Prostate gland (tissue), 2 donors: ENCODE measurements around the gene CDK16. TPM values are rescaled to one million over a fixed set of nuclear protein-coding genes. Genes with fewer than 3 reads are reported as not detected.
A peak's percentile ranks its signal among the peaks of the same experiment; 100 is the strongest.

Source experiments
- DNase-seq: peaks from one replicate; pipeline ENCODE4 v3.0.0-alpha.2; 2019; ENCODE audit warnings: low spot score
- H3K27ac ChIP-seq, 2 donors: fragments of 200-600 bp; sonication (generic); 2 replicates each; pipeline ENCODE4 v1.5.1; 2017 to 2019
- H3K27me3 ChIP-seq: fragments of 200-600 bp; sonication (generic); replicated peaks from 2 replicates; pipeline ENCODE4 v1.5.1; 2019; ENCODE audit not compliant: insufficient read depth
- H3K36me3 ChIP-seq, 2 donors: fragments of 200-600 bp; sonication (generic); 1 replicate in 1 of 2; 2 replicates in 1 of 2; pipeline versions ENCODE4 v1.5.1 to v1.8.1; 2017 to 2019
- H3K4me1 ChIP-seq: fragments of 200-600 bp; sonication (generic); replicated peaks from 2 replicates; pipeline ENCODE4 v1.5.1; 2019
- H3K4me3 ChIP-seq, 2 donors: fragments of 200-600 bp; sonication (generic); 2 replicates each; pipeline ENCODE4 v1.5.1; 2017 to 2019
- H3K9me3 ChIP-seq: fragments of 200-600 bp; sonication (generic); 2 replicates; pipeline ENCODE4 v1.5.1; 2017
- POLR2A ChIP-seq: fragments of 450-650 bp; IDR thresholded peaks from one replicate; pipeline ENCODE4 v1.6.1; 2016; ENCODE audit warnings: antibody characterized with exemption, mild to moderate bottlenecking
- POLR2AphosphoS5 ChIP-seq: sonication (generic); formaldehyde crosslinking; IDR thresholded peaks from one replicate; pipeline ENCODE4 v1.6.1; 2017; ENCODE audit warnings: antibody characterized with exemption
- WGBS: methylation state at CpG from one replicate; pipeline ENCODE4 v1.1.5; 2018; 5-methylcytosine and 5-hydroxymethylcytosine counted together
- intact Hi-C: fragments of 100-400 bp; cut with DNase I; formaldehyde crosslinking; loops from one replicate; pipeline ENCODE4 v1.14.2; 2022
- total RNA-seq, 2 donors: library from RNA; depleted of rRNA; stranded (reverse); fragments of >200 nt; gene quantifications; one replicate each; pipeline ENCODE4 v1.1.0, GENCODE V29; 2016
- TF ChIP-seq, protein P1 (sequence below), 4 experiments: fragments of 200-600 bp in 2 of 4; fragments of 450-650 bp in 2 of 4; sonication (generic) in 2 of 4; IDR thresholded peaks; 1 replicate in 3 of 4; 2 replicates in 1 of 4; pipeline ENCODE4 v1.5.1; 2016 to 2019; ENCODE audit warnings: antibody characterized with exemption in 4 of 4, mild to moderate bottlenecking in 2 of 4, moderate library complexity in 2 of 4

The CDK16 gene
- total RNA-seq, 2 donors from 2014 or later, result 63.5 to 173 TPM

DNA sequence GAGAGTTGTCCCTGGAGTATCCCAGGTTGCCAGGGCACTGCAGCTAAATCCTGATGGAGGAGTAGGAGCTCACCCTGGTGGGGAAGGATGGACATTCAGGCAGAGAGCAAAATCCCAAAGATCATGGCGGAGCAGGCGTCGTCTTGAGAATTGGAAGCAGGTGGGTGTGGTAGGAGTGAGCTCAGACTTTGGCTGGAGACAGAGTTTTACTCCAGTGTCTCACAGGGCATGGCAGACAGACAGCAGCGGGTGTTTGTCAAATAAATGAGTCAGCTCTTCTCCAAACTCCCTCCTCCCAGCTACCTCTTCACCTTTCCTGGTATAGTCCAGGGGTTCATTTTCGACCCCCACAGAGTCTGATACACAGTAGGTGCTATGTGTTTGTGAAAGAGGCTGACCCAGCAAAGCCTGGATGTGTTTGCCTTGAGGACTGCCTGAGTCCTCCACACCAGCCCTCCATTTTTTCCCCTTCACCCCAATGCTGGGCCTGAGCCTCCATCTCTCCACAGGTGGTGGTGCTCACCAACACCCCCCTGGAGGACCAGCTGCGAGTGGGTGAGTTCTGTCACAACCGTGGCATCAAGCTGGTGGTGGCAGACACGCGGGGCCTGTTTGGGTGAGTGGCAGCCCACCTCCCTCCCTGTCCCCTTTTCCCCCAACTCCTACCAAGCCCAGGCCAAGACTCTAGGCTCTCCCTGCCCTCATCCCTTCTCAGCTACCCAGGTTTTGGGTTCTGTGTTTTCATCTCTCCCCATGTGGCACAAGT, 17.9 kb upstream of the CDK16 start:
- H3K4me1 ChIP-seq, result no peaks in the 10 kb centered on the region
- peak; percentile 56 for DNase-seq
- H3K4me3 ChIP-seq, result no peak overlapping the region
- peak overlapping the region; percentile 68 to 70 for H3K27ac ChIP-seq
- intact Hi-C loops, result no loop called here
- peaks cover 0 to 12% of the 10 kb centered on the region in 2 donors for H3K36me3 ChIP-seq
- no peaks in the 10 kb centered on the region for H3K9me3 ChIP-seq
- no peaks in the 10 kb centered on the region for H3K27me3 ChIP-seq
- WGBS, result 61% methylated on average over 9 of the region's 9 CpGs
- TF ChIP-seq POLR2AphosphoS5 (peak; percentile 56), POLR2A (peak; percentile 18)
- TF ChIP-seq, protein P1, sequence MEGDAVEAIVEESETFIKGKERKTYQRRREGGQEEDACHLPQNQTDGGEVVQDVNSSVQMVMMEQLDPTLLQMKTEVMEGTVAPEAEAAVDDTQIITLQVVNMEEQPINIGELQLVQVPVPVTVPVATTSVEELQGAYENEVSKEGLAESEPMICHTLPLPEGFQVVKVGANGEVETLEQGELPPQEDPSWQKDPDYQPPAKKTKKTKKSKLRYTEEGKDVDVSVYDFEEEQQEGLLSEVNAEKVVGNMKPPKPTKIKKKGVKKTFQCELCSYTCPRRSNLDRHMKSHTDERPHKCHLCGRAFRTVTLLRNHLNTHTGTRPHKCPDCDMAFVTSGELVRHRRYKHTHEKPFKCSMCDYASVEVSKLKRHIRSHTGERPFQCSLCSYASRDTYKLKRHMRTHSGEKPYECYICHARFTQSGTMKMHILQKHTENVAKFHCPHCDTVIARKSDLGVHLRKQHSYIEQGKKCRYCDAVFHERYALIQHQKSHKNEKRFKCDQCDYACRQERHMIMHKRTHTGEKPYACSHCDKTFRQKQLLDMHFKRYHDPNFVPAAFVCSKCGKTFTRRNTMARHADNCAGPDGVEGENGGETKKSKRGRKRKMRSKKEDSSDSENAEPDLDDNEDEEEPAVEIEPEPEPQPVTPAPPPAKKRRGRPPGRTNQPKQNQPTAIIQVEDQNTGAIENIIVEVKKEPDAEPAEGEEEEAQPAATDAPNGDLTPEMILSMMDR (IDR thresholded peaks at IDR 0.05), result peak in 1 of 4 experiments; percentile 40

DNA sequence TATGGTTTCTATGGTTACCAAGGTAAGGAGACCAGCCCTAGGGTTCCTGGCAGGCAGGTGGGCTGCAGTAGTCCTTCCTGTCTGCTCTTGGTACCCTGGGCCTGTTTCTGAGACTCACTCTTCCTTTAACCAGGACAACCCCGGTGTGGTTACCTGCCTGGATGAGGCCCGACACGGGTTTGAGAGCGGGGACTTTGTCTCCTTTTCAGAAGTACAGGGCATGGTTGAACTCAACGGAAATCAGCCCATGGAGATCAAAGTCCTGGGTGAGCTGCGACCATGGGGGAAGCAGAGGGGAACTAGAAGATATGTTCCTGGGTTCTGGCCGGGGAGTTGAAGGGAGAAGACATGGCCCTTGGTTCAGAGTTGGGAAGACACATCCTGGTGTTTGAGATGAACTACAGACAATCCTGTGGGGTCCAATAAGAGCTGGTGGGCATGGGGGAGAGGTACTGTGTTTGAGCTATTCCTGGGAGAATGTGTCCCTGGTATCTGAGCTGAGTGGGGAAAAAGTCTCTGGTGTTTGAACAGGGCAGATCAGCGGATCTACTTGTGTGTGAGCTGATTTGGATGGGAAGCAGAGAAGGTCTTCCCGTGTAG, 17.0 kb upstream of the CDK16 start:
- H3K27ac ChIP-seq, result peak overlapping the region; percentile 68 to 70
- no peaks in the 10 kb centered on the region for H3K27me3 ChIP-seq

DNA sequence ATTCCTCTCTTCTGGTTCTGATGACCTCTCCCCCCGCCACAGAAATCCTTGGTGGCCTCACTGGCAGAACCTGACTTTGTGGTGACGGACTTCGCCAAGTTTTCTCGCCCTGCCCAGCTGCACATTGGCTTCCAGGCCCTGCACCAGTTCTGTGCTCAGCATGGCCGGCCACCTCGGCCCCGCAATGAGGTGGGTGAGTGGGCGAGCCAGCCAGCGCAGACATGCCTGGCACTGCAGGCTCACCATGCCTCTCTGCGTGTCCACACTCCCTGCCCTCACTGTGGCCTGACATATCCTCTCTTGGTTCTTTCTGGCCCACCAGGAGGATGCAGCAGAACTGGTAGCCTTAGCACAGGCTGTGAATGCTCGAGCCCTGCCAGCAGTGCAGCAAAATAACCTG, 16.2 kb upstream of the CDK16 start:
- H3K9me3 ChIP-seq, result no peaks in the 10 kb centered on the region
- H3K4me1 ChIP-seq, result no peaks in the 10 kb centered on the region
- no peak overlapping the region for H3K4me3 ChIP-seq
- peaks cover 0 to 12% of the 10 kb centered on the region in 2 donors for H3K36me3 ChIP-seq
- WGBS, result 81% methylated on average over 9 of the region's 11 CpGs
- TF ChIP-seq POLR2A (no peak), POLR2AphosphoS5 (no peak)
- TF ChIP-seq, protein P1 (IDR thresholded peaks at IDR 0.05), result no peak
- H3K27me3 ChIP-seq, result no peaks in the 10 kb centered on the region
- intact Hi-C loops, result no loop called here
- DNase-seq, result no peak
- no peak overlapping the region for H3K27ac ChIP-seq

More for the DNA sequence above, 17.0 kb upstream of the CDK16 start:
- Histone ChIP-seq H3K9me3 (no peaks in the 10 kb centered on the region), H3K36me3 (peaks cover 0 to 12% of the 10 kb centered on the region in 2 donors), H3K4me3 (no peak overlapping the region), H3K4me1 (no peaks in the 10 kb centered on the region)
- 83% methylated on average over 8 of the region's 9 CpGs for WGBS
- TF ChIP-seq POLR2A (no peak), POLR2AphosphoS5 (no peak)
- TF ChIP-seq, protein P1 (IDR thresholded peaks at IDR 0.05), result no peak
- intact Hi-C loops, result no loop called here
- DNase-seq, result no peak

DNA sequence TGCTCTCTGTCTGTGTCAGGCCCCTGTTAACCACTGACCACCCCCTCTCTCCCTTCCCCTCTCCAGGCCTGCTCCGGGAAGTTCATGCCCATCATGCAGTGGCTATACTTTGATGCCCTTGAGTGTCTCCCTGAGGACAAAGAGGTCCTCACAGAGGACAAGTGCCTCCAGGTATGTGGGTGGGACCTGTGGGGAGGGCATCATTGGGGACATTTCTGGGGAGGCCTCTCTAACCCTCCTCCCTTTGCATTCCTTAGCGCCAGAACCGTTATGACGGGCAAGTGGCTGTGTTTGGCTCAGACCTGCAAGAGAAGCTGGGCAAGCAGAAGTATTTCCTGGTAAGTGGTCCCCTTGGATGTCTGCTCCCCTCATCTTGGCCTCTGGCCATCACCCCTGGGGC, 15.6 kb upstream of the CDK16 start:
- no peak overlapping the region for H3K27ac ChIP-seq
- H3K27me3 ChIP-seq, result no peaks in the 10 kb centered on the region
- H3K36me3 ChIP-seq, result peaks cover 0 to 12% of the 10 kb centered on the region in 2 donors
- TF ChIP-seq, protein P1 (IDR thresholded peaks at IDR 0.05), result no peak
- no peak for TF ChIP-seq POLR2AphosphoS5
- no peak for TF ChIP-seq POLR2A
- no peak for DNase-seq
- intact Hi-C loops, result no loop called here
- no peaks in the 10 kb centered on the region for H3K4me1 ChIP-seq
- 20% methylated on average over 3 of the region's 4 CpGs for WGBS
- no peak overlapping the region for H3K4me3 ChIP-seq
- H3K9me3 ChIP-seq, result no peaks in the 10 kb centered on the region
